ENCODE data around the gene CLEC18A.
"Not testable (repeated sequence)": the region's sequence is repeated elsewhere in the genome, so short reads cannot be mapped to it uniquely, and the experiment has no call there.

CLEC18A gene

GRCh38 chr16:69930117-69930776, 20.9 kb upstream of the CLEC18A start:
- DNase-seq = peak; percentile 72

DNA sequence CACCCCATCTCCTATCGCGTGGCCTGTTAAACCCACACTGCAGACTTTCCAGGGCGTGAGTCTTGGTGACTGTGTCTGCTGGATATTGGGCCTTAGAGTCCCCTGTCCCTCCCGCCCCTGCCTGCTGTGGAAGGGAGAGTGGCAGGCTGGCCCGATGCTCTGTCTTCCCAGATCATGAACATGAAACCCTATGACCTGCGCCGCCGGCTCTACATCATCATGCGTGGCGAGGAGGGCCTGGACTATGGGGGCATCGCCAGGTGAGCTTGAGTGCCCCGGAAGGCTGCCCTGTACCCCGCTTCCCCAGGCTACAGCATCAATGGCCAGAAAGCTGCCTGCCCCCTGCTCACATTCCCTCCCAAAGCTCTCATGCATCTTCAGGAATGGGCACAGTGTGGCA, 19.5 kb upstream of the CLEC18A start:
- DNase-seq = no peak

DNA sequence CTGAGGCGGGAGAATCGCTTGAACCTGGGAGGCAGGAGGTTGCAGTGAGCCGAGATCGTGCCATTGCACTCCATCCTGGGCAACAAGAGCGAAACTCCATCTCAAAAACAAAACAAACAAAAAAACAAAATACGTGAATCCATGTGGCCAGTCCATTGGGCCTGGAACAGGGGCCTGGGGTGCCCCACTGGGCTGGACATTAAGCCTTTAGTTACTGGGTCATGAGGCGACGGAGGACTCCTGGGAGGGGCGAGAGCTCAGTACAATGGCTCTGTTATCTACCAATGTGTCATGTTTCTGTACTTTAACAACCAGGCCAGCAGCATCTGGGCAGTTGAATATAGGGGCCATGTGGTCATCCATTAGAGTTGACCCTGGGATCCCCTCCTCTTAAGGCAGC, 18.9 kb upstream of the CLEC18A start:
- DNase-seq = no peak

DNA sequence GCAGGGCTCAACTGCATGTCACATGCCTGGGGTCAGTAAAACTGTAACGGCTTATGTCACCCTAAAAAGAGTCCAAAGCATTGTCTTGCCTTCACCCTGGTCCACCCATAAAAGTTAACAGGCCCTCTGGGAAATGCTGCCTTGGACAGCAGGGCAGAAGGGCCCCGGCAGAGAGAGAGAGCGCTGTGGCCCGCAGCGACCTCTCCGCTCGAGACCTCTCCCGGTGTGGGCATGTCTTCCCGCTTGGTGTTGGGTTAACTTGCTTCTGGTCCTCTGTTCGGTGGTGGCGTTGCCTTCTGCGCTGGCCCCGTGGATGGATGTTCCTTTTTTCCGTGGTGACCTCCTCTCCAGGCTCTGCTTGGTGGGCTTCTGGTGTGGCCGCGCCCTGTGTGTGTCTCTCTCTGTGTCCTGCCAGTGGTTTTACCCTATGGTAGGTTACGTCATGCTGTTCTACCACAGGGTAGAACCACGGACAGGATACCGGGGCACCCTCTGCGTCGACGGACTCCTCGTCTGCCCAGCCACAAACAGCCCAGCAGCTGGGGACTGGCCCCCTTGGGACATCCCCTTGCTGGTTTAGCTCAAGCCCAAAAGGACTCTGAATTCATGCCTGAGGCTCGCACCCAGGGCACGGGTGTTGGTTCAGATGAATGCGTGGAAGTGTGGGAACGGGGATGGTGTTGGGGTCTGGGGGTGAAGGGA, 18.3 kb upstream of the CLEC18A start:
- DNase-seq = no peak

- DNase-seq = no peak
Observed at GRCh38 chr16:69934044-69934443, 17.1 kb upstream of the CLEC18A start.

GRCh38 chr16:69934751-69935150, 16.4 kb upstream of the CLEC18A start:
- no peak for DNase-seq

- no peak for DNase-seq
Observed at GRCh38 chr16:69935278-69935711, 15.8 kb upstream of the CLEC18A start.

GRCh38 chr16:69935740-69936139, 15.4 kb upstream of the CLEC18A start:
- no peak for DNase-seq

DNA sequence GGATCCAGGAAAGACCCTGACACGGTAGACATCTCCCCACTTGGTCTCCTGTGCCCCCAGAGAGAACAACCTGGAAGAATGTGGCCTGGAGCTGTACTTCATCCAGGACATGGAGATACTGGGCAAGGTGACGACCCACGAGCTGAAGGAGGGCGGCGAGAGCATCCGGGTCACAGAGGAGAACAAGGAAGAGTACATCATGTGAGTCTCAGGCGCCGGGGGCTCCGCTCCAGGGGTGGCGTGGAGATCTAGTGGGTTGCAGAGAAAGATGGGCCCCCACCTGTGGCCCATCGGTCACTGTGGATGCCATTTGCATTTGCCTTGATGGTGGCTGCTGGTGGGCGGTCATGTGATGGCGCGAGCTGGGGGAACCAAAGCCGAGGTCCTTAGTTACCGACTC, 14.9 kb upstream of the CLEC18A start:
- DNase-seq = no peak

GRCh38 chr16:69936751-69937211, 14.4 kb upstream of the CLEC18A start:
- no peak for DNase-seq

DNA sequence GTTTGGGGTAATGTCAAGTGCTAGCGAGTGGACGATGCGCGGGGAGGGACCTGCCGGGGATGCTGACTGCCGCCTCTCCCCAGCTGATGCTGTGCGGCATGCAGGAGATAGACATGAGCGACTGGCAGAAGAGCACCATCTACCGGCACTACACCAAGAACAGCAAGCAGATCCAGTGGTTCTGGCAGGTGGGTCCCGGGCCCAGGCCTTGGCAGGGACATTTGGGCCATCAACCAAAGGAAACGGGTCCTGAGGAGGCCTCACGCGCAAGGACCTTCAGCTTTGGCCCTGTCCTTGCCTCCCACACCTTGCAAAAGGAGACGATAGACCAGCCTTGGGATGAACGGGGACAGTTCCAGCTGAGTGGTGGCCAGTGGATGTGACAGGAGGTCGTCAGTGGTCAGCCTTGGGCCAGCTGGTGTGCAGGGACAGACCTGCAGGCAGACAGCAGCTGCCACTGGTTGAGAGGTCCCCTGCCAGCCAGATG, 13.6 kb upstream of the CLEC18A start:
- peak; percentile 51 for DNase-seq

GRCh38 chr16:69938981-69939820, 11.9 kb upstream of the CLEC18A start:
- no peak for DNase-seq

DNA sequence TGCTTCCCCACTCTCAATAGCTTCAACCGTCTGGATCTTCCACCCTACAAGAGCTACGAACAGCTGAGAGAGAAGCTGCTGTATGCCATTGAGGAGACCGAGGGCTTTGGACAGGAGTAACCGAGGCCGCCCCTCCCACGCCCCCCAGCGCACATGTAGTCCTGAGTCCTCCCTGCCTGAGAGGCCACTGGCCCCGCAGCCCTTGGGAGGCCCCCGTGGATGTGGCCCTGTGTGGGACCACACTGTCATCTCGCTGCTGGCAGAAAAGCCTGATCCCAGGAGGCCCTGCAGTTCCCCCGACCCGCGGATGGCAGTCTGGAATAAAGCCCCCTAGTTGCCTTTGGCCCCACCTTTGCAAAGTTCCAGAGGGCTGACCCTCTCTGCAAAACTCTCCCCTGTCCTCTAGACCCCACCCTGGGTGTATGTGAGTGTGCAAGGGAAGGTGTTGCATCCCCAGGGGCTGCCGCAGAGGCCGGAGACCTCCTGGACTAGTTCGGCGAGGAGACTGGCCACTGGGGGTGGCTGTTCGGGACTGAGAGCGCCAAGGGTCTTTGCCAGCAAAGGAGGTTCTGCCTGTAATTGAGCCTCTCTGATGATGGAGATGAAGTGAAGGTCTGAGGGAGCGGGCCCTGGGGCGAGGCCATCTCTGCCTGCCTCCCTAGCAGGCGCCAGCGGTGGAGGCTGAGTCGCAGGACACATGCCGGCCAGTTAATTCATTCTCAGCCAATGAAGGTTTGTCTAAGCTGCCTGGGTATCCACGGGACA, 11.1 kb upstream of the CLEC18A start:
- no peak for DNase-seq

GRCh38 chr16:69940676-69941075, 10.5 kb upstream of the CLEC18A start:
- no peak for DNase-seq

DNA sequence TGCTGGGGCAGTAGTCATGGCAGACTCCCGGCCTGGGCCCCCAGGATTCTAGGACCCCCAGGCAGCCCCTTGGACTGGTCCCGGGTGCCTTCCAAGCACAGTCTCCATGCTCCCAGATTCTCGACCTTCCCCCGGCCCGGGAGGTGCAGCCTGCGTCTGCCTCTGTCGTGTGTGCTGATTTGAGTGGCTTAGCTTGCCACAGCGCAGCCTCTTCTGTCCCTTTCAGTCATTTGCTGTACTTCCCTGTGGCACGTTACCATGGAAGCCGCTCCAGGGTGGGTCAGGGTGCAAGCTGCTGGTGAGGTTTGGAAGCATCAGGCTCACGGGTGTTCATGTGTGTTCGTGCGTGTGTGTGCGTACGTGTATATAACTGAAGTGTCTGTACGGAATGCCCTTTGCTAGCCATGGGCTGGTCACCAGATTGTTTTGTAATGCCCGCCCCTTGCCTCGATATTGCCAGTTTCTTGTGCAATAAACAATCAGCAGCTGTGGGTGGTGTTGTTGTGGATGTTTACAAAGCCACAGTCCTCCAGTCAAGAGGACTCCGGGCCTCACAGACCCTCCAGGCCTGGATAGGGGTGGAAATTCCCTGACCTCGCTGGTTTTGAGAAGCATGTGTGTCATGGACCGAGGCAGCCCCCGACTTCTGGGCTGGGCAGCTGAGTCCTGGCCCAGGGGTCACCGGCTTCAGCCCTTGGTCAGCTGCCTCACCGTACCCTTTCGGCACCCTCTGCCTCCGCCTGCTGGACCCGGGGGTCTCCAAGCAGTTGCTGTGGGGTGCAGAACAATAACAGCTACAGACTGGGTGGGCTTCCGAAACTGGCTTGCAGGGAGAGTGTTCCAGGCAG, 9.7 kb upstream of the CLEC18A start:
- no peak for DNase-seq

- no peak for DNase-seq
Observed at GRCh38 chr16:69942099-69942491, 9.0 kb upstream of the CLEC18A start.

- DNase-seq = no peak
Observed at GRCh38 chr16:69942627-69943170, 8.4 kb upstream of the CLEC18A start.

DNA sequence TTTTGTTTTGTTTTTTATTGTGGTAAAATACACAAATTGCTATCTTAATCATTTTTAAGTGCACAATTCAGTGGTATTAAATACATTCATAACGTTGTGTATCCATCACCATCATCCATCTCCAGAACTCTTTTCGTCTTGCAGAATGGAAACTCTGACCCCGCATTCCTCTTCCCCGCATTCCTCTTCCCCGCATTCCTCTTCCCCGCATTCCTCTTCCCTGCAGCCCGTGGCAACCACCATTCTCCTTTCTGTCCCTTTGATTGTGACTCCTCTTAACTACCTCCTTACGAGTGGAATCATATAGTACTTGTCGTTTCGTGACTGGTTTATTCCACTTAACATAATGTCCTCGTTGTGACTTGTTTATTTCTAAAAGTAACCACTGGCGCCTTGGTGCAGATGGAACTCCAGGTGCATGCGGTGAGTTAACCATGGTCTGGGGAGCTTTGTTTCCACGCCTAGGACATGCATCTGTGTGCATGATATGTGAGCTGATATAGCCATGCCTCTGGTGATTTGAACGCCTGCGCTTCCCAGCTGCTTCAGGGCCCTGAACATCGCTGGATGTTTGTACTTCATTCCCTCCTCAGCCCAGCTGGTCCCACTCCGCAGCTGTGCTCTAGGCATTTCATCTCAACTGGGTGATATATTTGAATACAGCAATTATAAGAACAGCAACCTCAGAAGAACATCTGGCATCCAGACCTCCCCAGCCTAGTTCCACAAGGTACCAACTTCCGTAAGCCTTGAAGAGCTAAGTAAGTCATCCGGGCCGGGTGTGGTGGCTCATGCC, 7.7 kb upstream of the CLEC18A start:
- not testable (repeated sequence) for DNase-seq

GRCh38 chr16:69950411-69950810, 723 bp upstream of the CLEC18A start:
- not testable (repeated sequence) for DNase-seq

GRCh38 chr16:69951672-69952031, 518 bp downstream of the CLEC18A start:
- DNase-seq = not testable (repeated sequence)

All from fibroblast of skin of scalp (primary cell).